GM18519 (cell line): ENCODE measurements around the gene PIGP.
"Not testable (repeated sequence)": the region's sequence is repeated elsewhere in the genome, so short reads cannot be mapped to it uniquely, and the experiment has no call there.

Source experiments
- ATAC-seq: cut with Tn5 transposase; IDR thresholded peaks from one replicate; pipeline ENCODE4 v1.9.1; 2021; ENCODE audit warnings: mild to moderate bottlenecking, moderate library complexity; ENCODE audit not compliant: unreplicated experiment, low FRiP score

The PIGP gene

DNA sequence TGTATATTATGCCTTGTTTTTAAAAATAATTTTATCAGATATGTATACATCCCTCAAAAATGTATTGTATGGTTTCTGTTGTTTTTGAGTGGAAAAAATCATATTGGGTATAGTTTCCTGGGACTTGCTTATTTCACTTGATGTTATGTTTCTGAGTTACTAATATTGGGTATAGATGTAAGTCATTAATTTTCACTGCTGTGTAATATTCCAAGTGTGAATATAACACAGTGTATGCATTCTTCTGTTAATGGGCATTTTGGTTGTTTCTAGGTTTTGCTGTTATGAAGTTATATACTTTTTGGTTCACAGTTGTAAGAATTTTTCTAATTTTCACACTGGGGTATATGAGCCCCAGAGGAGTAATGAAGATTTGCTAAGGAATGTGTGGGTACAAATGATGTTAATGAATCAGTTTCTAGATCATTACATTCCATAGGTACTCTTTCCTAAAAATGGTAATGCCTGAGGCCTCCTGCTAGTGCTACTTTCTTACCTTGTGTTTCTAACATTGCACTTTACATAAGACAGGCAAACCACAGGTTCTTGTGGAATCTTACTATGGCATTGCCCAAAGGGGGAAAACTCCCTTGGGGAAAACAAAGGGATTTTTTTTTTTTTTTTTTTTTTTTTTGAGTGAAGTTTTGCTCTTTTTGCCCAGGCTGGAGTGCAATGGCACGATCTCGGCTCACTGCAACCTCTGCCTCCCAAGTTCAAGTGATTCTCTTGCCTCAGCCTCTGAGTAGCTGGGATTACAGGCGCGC is 3.4 kb upstream of the PIGP start:
- no peak for ATAC-seq

DNA sequence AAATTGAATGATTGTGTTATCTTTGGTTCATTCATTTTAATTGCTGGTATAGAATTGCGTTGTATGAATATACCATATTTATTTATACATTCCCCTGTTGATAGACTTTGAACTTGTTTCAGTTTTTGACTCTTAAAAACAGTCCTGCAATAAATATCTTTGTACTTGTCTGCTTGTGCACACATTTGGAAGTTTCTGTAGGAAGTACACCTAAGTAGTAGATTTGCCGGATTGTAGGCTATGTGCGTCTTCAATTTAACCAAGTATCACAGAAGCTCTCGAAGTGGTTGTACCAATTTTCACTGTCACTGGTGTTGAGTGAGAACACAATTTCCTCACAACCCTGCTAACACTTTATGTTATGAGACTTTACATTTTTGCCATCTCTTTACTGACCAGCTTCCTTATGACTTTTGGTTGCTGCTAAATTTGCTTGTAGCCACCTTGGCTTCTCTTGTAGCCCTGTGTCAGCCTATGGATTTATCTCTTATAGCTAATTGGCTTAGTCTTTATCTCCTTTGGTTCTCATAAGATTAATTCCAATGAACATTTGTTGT is 2.4 kb upstream of the PIGP start:
- no peak for ATAC-seq

GRCh38 chr21:37074546-37074945 is 1.7 kb upstream of the PIGP start:
- no peak for ATAC-seq

DNA sequence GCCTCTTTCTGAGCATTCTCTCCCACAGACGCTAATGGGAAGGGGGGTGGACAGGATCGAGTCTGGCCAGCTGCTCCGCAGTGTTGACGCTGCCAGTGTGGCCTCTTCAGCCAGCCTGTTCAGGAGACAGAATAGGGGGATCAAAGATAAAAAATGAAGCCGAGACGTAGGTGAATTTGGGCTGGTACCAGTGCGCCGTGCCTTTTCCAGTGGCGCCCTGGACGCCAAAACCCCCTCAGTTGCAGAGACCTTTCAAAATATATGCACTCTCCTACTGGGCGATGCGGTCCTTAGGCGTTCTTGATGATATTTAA is 1.3 kb upstream of the PIGP start:
- ATAC-seq, result no peak

GRCh38 chr21:37073417-37074196 is 736 bp upstream of the PIGP start:
- ATAC-seq, result peak; percentile 22

DNA sequence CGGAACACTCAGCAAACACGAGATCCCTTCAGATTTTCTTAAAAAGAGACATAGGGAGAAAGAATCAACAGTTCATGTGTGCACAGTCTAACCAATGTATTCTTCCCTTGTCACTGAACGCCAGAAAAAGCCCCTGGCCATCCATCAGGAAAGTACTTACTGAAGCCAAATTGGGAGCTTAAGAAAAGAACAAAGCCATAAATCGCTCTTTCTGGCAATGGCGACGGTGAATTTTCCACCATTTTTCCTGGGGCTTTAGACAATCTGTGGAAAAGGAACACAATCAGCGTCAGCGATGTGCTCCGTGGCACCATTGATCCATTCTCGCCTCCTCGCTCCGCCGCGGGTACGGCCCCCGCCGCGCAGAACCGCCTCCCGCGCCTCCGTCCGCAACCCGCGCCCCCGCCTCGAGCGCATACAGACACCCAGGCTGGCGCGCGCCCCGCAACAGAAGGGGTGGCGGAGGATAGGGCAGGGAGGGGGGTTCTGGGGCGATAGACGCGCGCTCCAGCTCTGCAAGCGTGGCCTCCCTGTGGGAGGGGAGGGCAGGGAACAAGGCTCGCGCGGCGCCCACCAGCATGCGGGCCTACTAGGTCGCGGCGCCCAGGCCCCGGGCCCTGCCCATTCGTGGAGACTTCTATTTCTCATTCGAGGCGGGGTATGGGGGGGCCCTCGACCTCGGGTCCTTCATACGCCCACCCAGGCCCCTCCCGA is 440 bp downstream of the PIGP start:
- ATAC-seq, result peak; percentile 19

DNA sequence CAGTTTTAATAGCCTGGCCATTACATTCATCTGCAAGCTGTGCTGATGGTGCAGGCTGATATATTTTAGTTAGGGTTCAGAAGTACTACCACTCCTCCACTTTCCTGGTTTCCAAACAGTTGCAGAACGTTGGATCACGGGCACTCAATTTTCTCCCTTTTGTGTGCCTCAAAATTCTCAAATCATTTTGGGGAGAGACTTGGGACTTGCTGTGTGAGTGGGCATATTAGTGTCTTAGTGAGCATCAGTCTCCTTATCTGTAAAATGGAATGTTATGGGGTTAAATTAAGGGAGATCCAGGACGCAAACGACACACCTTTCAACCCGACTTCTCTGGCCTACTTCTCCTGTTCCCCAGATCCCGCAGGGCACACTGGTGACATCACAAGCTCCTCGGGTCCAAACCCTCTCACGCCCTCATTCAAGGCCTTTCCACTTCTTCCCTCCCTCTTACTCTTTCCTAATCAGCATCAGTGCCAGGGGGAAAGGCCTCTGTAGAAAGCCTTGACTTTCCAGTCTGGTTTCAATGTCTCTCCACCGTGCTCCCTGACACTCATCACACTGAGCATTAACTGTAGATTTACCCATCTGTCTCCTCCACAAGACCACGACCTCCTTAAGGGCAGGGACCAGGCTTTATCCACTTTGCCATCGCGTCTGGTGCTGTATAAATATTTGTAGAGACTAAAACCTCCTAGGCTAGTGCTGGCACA is 1.2 kb downstream of the PIGP start:
- ATAC-seq, result no peak

DNA sequence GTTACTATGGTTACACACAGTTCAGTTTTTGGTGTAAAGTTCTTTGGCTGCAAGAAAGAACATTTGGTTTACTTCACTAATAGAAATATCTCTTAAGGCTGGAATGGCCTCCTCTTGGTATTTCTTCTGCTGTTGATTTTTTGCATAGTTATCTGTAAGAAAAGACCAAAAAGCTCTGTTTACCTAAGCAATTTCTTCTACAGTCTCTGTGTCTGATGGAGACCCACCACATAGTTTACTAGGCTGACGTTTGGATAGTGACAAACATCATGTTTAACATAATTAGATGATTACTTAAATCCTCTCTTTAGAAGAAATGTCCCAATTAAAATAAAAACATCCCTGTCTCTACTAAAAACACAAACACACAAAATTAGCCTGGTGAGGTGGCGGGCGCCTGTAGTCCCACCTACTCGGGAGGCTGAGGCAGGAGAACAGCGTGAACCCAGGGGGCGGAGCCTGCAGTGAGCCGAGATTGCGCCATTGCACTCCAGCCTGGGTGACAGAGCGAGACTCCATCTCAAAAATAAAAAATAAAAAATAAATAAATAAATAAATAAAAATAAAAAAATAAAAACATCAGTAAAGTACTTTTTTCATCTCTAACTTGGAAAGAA is 7.2 kb downstream of the PIGP start:
- ATAC-seq, result no peak

DNA sequence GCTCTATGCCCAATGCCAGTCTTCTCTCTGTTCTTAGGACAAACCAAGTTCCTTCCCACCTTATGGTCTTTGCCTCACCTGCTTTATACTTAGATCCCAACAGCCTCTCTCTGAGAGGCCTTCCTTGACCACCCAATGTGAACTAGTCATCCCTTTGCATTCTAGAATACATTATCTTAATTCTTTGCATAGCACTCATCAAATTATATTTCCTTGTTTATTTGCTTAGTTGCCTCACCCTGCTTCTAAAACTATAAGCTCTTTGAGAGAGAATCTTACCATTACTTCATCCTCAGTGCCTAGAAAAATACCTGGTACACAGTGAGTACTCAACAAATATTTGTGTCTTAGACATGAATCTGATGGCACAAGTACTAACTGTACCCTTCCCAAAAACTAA is 8.0 kb downstream of the PIGP start:
- no peak for ATAC-seq

- ATAC-seq, result no peak
Observed at GRCh38 chr21:37063433-37063832, 9.4 kb downstream of the PIGP start.

DNA sequence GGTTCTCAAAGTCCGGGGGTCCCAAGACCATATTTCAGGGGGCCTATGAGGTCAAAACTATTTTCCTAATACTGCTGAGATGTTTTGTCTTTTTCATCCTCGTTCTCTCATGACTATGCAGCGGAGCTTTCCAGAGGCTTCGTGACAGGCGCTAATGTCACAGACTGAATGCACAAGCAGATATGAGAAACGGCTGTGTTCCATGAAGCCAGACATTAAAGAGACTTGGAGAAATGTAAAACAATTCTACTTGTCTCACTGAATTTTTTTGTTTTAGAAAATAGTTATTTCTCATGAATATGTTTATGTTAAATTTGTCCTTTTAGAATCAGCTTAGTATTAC is 10.3 kb downstream of the PIGP start:
- ATAC-seq, result no peak

- ATAC-seq, result no peak
Observed at GRCh38 chr21:37061926-37062592, 10.8 kb downstream of the PIGP start.

DNA sequence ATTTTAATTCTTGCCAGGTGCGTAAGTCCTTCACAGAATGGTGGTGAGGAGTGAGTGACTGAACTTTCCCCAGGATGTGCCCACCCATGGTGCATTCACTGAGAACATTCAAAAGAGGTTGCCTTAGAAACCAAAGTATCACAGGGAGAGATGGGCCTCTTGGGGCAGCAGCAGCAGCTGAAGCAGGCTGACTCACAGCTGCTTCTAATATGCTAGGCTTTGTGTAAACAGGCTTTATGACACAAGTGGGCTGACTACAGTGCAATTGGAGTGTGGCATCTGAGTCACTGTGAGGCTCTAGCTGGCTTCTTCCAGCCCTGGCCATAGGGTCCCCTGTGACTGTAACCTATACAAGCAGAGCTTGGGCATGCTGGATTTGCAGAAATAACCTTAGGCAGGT is 12.6 kb downstream of the PIGP start:
- ATAC-seq, result no peak

DNA sequence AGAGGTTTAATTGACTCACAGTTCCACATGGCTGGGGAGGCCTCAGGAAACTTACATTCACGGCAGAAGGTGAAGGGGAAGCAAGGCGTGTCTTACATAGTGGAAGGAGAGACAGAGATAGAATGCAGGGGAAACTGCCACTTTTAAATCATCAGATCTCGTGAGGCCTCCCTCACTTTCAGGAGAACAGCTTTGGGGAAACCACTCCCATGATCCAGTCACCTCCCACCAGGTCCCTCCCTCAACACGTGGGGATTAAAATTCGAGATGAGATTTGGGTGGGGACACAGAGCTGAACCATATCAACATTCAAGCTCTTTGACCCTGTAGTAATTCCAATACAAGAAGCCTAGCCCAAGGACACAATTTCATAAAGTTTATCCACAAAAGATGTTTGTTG is 13.7 kb downstream of the PIGP start:
- ATAC-seq, result no peak

DNA sequence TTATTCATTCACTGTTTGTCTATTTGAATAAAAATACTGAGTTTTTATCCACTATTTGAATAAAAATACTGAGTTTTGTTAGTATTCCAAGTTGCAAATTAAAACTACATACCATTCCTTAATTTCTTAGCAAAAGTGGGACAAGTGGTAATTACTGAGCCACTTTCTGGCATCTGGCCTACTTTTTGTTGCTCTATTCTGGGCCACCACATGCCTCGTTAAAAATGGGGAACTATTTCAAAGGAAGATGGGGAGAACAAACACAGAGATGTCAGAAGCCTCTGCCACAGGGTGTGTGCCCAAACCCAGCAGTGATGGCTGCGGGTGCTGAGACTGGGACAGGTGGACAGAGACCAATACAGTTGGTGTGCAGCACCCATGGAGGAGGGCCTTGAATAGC is 14.6 kb downstream of the PIGP start:
- ATAC-seq, result no peak

GRCh38 chr21:37057614-37058013 is 15.3 kb downstream of the PIGP start:
- no peak for ATAC-seq

DNA sequence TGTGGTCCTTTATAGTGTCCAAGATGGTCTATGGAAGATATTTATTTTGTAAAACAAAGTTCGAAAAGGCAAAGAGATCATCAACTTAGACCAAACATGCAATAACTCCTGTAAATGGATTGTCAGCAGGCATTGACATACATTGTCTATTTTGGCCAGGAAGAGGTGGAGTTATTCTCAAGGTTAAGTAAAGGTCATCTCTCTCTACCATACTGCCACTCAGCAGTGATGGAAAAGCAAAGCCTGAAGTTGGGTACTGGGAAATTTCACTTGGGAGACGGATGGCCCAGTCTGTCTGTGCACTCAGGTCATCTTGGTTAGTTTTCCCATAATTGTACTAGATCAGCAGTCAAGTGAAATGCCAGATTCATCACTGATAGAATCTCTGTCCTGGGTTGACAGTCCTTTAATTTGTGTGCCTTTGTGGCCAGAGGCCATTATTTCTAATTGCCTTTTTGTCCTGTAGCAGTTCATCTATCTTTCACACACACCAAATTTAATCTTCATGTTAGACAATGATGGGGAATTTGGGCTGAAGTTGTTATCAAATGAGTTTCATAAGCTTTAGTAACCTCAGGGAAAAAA is 17.5 kb downstream of the PIGP start:
- no peak for ATAC-seq

GRCh38 chr21:37049741-37050140 is 23.1 kb downstream of the PIGP start:
- not testable (repeated sequence) for ATAC-seq

DNA sequence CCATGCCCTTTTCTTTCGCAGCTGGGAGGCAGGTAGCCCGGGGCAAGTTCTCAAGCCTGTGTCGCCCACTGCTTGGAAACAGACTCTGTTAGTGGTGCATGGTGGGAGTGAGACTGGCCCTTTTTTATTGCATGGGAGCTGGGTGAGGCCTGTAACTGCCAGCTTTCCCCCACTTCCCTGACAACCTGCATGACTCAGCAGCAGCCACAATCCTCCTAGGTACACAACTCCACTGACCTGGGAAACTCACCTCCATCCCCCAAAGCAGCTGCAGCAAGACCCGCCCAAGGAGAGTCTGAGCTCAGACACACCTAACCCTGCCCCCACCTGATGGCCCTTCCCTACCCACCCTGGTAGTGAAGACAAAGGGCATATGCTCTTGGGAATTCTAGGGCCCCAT is 25.8 kb downstream of the PIGP start:
- no peak for ATAC-seq
